ENCODE measurements around the gene ELN.

Gene ELN

DNA sequence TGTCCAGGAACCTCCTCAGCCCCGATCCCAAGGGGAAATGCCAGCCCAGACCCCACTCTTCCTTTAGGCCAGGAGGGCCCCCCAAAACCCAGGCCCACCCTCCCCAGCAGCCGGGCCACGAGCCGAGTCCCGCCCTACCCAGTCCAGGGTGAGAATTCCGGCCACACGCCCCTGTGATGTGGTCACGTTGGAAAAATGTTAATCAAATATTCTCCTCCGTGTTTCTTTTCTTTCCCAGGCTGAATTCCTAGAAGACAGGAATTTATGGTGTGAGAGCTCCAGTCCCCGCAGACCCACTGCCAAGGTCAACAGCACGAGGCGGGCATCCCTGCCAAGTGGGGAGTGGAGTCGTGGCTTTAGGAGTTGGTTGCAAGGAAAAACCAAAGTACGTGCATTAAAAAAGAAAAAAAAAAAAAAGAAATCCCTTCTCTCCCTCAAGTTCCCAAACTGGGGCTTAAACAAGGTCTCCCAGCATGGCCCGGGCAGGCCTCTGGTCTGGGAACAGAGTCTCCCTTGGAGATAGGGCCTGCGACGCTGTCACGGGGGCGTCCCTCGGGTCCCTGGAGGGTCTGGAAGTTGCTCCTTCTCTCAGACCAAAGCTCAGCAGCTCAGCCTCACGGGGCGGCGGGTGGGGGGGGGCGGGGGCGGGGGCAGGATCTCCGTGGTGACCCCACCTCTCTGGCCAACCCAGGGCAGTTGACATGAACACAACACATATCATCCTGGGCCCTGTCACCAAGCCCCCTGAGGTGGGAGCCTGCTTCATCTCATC is 28.1 kb upstream of the ELN start:
- DNase-seq (ENCODE audit: low spot score) = no peak
- in situ Hi-C loops (cut with MboI; ENCODE audit: low pct_unique_long_range_greater_than_20kb, low sequenced_read_pairs, unreplicated experiment) = no loop called here
- TF ChIP-seq, protein P1, sequence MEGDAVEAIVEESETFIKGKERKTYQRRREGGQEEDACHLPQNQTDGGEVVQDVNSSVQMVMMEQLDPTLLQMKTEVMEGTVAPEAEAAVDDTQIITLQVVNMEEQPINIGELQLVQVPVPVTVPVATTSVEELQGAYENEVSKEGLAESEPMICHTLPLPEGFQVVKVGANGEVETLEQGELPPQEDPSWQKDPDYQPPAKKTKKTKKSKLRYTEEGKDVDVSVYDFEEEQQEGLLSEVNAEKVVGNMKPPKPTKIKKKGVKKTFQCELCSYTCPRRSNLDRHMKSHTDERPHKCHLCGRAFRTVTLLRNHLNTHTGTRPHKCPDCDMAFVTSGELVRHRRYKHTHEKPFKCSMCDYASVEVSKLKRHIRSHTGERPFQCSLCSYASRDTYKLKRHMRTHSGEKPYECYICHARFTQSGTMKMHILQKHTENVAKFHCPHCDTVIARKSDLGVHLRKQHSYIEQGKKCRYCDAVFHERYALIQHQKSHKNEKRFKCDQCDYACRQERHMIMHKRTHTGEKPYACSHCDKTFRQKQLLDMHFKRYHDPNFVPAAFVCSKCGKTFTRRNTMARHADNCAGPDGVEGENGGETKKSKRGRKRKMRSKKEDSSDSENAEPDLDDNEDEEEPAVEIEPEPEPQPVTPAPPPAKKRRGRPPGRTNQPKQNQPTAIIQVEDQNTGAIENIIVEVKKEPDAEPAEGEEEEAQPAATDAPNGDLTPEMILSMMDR (IDR thresholded peaks at IDR 0.05; ENCODE audit: extremely low read depth, insufficient read depth, missing control alignments) = no peak

DNA sequence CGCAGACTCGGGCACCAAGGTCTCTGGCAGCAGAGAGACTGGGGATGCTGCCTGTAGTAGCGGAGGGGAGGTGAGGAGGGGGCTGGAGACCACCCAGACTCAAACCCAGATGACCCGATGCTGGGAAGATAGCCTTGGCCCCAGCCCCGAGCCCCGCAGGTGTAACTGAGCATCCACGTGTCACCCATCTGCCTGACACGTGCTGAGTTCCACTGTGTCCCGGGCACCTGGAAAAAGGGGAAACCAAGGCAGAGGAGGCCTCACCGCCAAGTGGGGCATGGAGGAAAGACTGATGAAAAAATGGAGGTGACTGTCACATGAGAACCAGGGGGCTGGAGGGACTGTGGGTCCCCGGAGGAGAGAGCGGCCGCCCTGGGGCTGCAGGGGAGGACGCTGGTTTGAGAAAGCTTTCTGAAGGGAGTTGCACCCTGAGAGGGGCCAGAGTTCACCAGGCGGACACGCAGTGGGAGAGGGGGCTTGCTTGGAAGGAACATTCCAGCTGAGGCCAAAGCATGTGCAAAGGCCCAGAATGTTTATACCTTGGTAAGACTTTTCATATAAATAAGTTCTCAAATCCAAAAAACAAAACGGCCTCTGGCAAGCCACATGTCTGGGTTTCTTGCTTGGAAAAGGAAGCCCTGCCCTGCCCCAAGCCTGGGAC is 27.4 kb upstream of the ELN start:
- no peak for DNase-seq (ENCODE audit: low spot score)
- TF ChIP-seq, protein P1 (IDR thresholded peaks at IDR 0.05; ENCODE audit: extremely low read depth, insufficient read depth, missing control alignments) = no peak
- in situ Hi-C loops (cut with MboI; ENCODE audit: low pct_unique_long_range_greater_than_20kb, low sequenced_read_pairs, unreplicated experiment) = no loop called here

DNA sequence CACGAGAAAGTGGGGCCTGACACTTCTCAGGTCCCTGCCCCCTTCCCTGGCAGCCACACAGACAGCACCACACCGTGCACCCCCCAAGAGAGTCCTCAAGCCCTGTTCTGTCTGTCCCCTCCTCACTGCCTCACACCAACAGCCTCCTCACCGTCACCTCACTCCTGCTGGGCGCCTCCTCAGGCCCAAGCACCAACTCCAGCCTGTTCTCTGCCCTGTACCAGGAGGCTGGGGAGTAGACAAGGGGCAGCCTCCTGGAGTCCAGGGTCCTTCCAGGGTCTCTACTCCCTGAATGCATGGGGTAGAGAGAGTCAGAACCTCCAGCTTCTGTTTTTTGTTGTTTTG is 26.9 kb upstream of the ELN start:
- TF ChIP-seq, protein P1 (IDR thresholded peaks at IDR 0.05; ENCODE audit: extremely low read depth, insufficient read depth, missing control alignments) = no peak
- DNase-seq (ENCODE audit: low spot score) = no peak
- in situ Hi-C loops (cut with MboI; ENCODE audit: low pct_unique_long_range_greater_than_20kb, low sequenced_read_pairs, unreplicated experiment) = no loop called here

DNA sequence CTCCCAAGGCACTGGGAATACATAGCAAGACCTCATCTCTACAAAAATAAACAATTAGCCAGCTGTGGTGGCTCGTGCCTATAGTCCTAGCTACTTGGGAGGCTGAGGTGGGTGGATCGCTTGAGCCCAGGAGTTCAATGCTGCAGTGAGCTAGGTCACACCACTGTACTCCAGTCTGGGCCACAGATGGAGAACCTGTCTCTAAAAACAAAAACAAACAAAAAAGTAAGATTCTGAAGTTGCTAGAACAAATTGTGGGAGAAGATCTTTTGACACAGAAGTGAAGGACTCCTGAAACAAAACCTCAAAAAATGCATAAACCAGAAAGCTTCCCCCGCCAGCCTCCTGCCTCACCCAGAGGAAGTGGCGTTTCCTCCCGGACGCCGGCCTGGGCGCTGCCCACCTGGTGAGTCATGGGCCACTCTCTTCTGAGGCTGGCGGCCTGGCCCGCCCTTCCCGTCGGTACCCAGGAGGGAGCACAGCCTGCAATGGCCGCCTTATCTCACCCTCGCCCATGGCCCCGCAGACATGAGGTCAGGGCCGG is 25.4 kb upstream of the ELN start:
- TF ChIP-seq, protein P1 (IDR thresholded peaks at IDR 0.05; ENCODE audit: extremely low read depth, insufficient read depth, missing control alignments) = no peak
- in situ Hi-C loops (cut with MboI; ENCODE audit: low pct_unique_long_range_greater_than_20kb, low sequenced_read_pairs, unreplicated experiment) = no loop called here
- DNase-seq (ENCODE audit: low spot score) = no peak

DNA sequence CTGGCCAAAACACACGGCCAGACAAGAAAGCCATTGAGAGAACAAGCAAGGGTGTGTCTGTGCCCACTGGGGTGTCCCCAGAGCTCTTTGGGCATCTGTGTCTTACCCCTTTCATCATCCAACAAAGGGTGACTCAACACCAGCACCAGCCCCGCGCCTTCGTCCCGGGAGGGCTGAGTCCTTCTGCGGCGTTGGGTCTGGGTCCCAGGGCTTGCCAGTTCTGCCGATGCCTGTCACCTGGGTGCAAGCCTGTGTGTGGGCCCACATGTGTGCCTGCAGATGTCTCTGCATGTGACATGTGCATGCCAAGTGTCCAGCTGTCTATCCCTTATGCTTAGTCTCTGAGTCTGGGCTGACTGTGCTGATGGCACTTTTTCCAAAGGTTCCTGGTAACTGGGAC is 24.4 kb upstream of the ELN start:
- in situ Hi-C loops (cut with MboI; ENCODE audit: low pct_unique_long_range_greater_than_20kb, low sequenced_read_pairs, unreplicated experiment) = no loop called here
- no peak for DNase-seq (ENCODE audit: low spot score)
- TF ChIP-seq, protein P1 (IDR thresholded peaks at IDR 0.05; ENCODE audit: extremely low read depth, insufficient read depth, missing control alignments) = no peak

DNA sequence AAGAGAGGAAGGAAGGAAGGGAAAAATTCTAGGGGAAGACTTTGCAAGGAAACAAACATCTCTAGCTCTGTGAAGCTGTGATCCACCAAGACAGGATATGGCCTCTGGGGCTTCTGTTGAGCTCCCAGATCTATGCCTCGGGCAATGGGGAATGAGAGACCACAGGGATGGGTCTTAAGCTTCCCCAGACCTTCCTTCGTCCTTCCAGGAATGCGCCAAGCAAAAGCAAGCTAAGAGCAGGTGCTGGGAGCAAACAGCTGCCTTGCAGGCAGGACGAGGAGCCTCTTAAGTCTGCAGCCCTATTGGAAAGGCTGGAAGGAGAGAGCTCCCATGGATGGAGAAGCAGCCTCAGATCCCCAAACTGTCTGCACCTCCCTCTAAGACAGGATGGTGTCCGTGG is 21.9 kb upstream of the ELN start:
- TF ChIP-seq, protein P1 (IDR thresholded peaks at IDR 0.05; ENCODE audit: extremely low read depth, insufficient read depth, missing control alignments) = no peak
- DNase-seq (ENCODE audit: low spot score) = no peak
- in situ Hi-C loops (cut with MboI; ENCODE audit: low pct_unique_long_range_greater_than_20kb, low sequenced_read_pairs, unreplicated experiment) = no loop called here

Data from GM13977 (cell line).